ENCODE data around the gene WDFY3. TPM values are rescaled to one million over a fixed set of nuclear protein-coding genes. Genes with fewer than 3 reads are reported as not detected.

Gene WDFY3
- total and polyA plus RNA-seq, 9 donors, result 13.2 to 90.0 (median 77.4) TPM

GRCh38 chr4:84901173-84901572 lies 65.3 kb downstream of the WDFY3 start:
- 74 to 79% (median 76%) methylated on average over 3 of the region's 3 CpGs for WGBS, 3 donors
- Histone ChIP-seq H3K4me3 (no peak overlapping the region), H3K36me3 (no peaks in the 10 kb centered on the region), H3K27ac (no peak overlapping the region), H3K27me3 (no peaks in the 10 kb centered on the region), H3K4me1 (ENCODE audit: insufficient read depth) (peaks cover 5% of the 10 kb centered on the region), H3K9me3 (no peaks in the 10 kb centered on the region)
- TF ChIP-seq EP300 (IDR thresholded peaks at IDR 0.05), result no peak
- no peak for TF ChIP-seq POLR2A (IDR thresholded peaks at IDR 0.05)
- TF ChIP-seq, protein P1, sequence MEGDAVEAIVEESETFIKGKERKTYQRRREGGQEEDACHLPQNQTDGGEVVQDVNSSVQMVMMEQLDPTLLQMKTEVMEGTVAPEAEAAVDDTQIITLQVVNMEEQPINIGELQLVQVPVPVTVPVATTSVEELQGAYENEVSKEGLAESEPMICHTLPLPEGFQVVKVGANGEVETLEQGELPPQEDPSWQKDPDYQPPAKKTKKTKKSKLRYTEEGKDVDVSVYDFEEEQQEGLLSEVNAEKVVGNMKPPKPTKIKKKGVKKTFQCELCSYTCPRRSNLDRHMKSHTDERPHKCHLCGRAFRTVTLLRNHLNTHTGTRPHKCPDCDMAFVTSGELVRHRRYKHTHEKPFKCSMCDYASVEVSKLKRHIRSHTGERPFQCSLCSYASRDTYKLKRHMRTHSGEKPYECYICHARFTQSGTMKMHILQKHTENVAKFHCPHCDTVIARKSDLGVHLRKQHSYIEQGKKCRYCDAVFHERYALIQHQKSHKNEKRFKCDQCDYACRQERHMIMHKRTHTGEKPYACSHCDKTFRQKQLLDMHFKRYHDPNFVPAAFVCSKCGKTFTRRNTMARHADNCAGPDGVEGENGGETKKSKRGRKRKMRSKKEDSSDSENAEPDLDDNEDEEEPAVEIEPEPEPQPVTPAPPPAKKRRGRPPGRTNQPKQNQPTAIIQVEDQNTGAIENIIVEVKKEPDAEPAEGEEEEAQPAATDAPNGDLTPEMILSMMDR (IDR thresholded peaks at IDR 0.05), result no peak
- DNase-seq, result no peak
- intact Hi-C loops (cut with DNase I), result no loop called here

DNA sequence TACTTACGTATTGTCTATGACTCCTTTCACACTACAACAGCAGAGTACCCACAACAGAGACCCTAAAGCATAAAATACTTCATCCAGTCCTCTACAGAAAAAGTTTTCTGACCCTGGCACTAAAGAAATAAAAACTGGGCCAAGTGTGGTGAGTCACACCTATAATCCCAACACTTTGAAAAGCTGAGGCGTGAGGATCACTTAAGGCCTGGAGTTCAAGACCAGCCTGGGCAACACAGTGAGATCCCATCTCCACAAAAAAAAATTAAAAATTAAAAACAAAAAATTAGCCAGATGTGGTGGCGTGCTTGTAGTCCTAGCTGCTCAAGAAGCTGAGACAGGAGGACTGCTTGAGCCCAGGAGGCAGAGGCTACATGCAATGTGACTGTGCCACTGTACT lies 66.9 kb downstream of the WDFY3 start:
- WGBS, 3 donors, result 95 to 98% (median 97%) methylated on average over 3 of the region's 3 CpGs
- H3K36me3 ChIP-seq, result no peaks in the 10 kb centered on the region
- peaks cover 3% of the 10 kb centered on the region for H3K4me1 ChIP-seq (ENCODE audit: insufficient read depth)
- intact Hi-C loops (cut with DNase I), result no loop called here
- H3K27me3 ChIP-seq, result no peaks in the 10 kb centered on the region
- DNase-seq, result no peak
- no peak overlapping the region for H3K27ac ChIP-seq
- H3K9me3 ChIP-seq, result no peaks in the 10 kb centered on the region
- H3K4me3 ChIP-seq, result no peak overlapping the region
- TF ChIP-seq POLR2A (IDR thresholded peaks at IDR 0.05) (no peak), EP300 (IDR thresholded peaks at IDR 0.05) (no peak)
- TF ChIP-seq, protein P1 (IDR thresholded peaks at IDR 0.05), result no peak

GRCh38 chr4:84897516-84897915 lies 69.0 kb downstream of the WDFY3 start:
- Histone ChIP-seq H3K27me3 (no peaks in the 10 kb centered on the region), H3K27ac (no peak overlapping the region), H3K36me3 (no peaks in the 10 kb centered on the region), H3K9me3 (no peaks in the 10 kb centered on the region), H3K4me1 (ENCODE audit: insufficient read depth) (no peaks in the 10 kb centered on the region), H3K4me3 (no peak overlapping the region)
- TF ChIP-seq, protein P1 (IDR thresholded peaks at IDR 0.05), result no peak
- TF ChIP-seq POLR2A (IDR thresholded peaks at IDR 0.05), result no peak
- TF ChIP-seq EP300 (IDR thresholded peaks at IDR 0.05), result no peak
- intact Hi-C loops (cut with DNase I), result no loop called here
- WGBS, 3 donors, result 95 to 98% (median 97%) methylated on average over 6 of the region's 6 CpGs
- no peak for DNase-seq

GRCh38 chr4:84895283-84895682 lies 71.2 kb downstream of the WDFY3 start:
- no peak for DNase-seq
- TF ChIP-seq EP300 (IDR thresholded peaks at IDR 0.05) (no peak), POLR2A (IDR thresholded peaks at IDR 0.05) (no peak)
- TF ChIP-seq, protein P1 (IDR thresholded peaks at IDR 0.05), result no peak
- Histone ChIP-seq H3K4me3 (no peak overlapping the region), H3K27me3 (no peaks in the 10 kb centered on the region), H3K27ac (no peak overlapping the region), H3K4me1 (ENCODE audit: insufficient read depth) (no peaks in the 10 kb centered on the region), H3K9me3 (no peaks in the 10 kb centered on the region), H3K36me3 (no peaks in the 10 kb centered on the region)
- intact Hi-C loops (cut with DNase I), result no loop called here
- whole genome bisulfite sequencing, 3 donors, result 97 to 100% (median 97%) methylated on average over 1 of the region's 1 CpG
